HG02884 (cell line): Measurements from ENCODE around the gene UBR2.
"Not testable (repeated sequence)": the region's sequence is repeated elsewhere in the genome, so short reads cannot be mapped to it uniquely, and the experiment has no call there.

Source experiments
- ATAC-seq: cut with Tn5 transposase; IDR thresholded peaks from one replicate; pipeline ENCODE4 v1.9.1; 2021; ENCODE audit warnings: mild to moderate bottlenecking, moderate library complexity; ENCODE audit not compliant: unreplicated experiment

UBR2 gene

GRCh38 chr6:42615518-42615917, 51.7 kb downstream of the UBR2 start:
- ATAC-seq: no peak

GRCh38 chr6:42616716-42617115, 52.9 kb downstream of the UBR2 start:
- ATAC-seq: no peak

- no peak for ATAC-seq
These were observed 54.3 kb downstream of the UBR2 start for GRCh38 chr6:42618105-42618504.

GRCh38 chr6:42618686-42619085, 54.9 kb downstream of the UBR2 start:
- ATAC-seq: no peak

- no peak for ATAC-seq
These were observed 56.1 kb downstream of the UBR2 start for GRCh38 chr6:42619963-42620362.

- ATAC-seq: no peak
These were observed 60.8 kb downstream of the UBR2 start for GRCh38 chr6:42624601-42625000.

GRCh38 chr6:42627044-42627443, 63.2 kb downstream of the UBR2 start:
- no peak for ATAC-seq

- ATAC-seq: no peak
These were observed 63.8 kb downstream of the UBR2 start for GRCh38 chr6:42627674-42628073.

- ATAC-seq: no peak
These were observed 64.8 kb downstream of the UBR2 start for GRCh38 chr6:42628604-42629003.

GRCh38 chr6:42629845-42630244, 66.0 kb downstream of the UBR2 start:
- no peak for ATAC-seq

GRCh38 chr6:42637681-42638080, 73.9 kb downstream of the UBR2 start:
- ATAC-seq: no peak

GRCh38 chr6:42642794-42643193, 79.0 kb downstream of the UBR2 start:
- no peak for ATAC-seq

GRCh38 chr6:42644211-42644610, 80.4 kb downstream of the UBR2 start:
- no peak for ATAC-seq

GRCh38 chr6:42652024-42652746, 88.4 kb downstream of the UBR2 start:
- ATAC-seq: no peak

- no peak for ATAC-seq
These were observed 90.0 kb downstream of the UBR2 start for GRCh38 chr6:42653851-42654250.

- ATAC-seq: no peak
These were observed 96.0 kb downstream of the UBR2 start for GRCh38 chr6:42659806-42660205.

GRCh38 chr6:42661540-42662153, 97.8 kb downstream of the UBR2 start:
- ATAC-seq: no peak

GRCh38 chr6:42664718-42665117, 100.9 kb downstream of the UBR2 start:
- ATAC-seq: no peak

GRCh38 chr6:42674368-42674767, 110.5 kb downstream of the UBR2 start:
- not testable (repeated sequence) for ATAC-seq

GRCh38 chr6:42674780-42675179, 111.0 kb downstream of the UBR2 start:
- no peak for ATAC-seq

GRCh38 chr6:42679358-42679757, 115.5 kb downstream of the UBR2 start:
- ATAC-seq: no peak

- no peak for ATAC-seq
These were observed 124.5 kb downstream of the UBR2 start for GRCh38 chr6:42688281-42688680.

- no peak for ATAC-seq
These were observed 125.5 kb downstream of the UBR2 start for GRCh38 chr6:42689371-42689770.
